Common myeloid progenitor, CD34-positive (primary cell): ENCODE data around the gene PLEKHO2.

Experiments used
- CTCF ChIA-PET: fragments of 350-600 bp; sonication (Branson Sonifier 250); formaldehyde crosslinking; loops from one replicate; lab custom pipeline; 2021; ENCODE audit warnings: antibody characterized with exemption; lab: Charles Lee
- POLR2A ChIA-PET: fragments of 350-600 bp; sonication (Branson Sonifier 250); formaldehyde crosslinking; loops from one replicate; lab custom pipeline; 2021; ENCODE audit warnings: antibody characterized with exemption; lab: Charles Lee
- DNase-seq, 3 donors: peaks; one replicate each; pipeline versions ENCODE4 v3.0.0 to v3.0.0-alpha.2; 2013
- H3K27ac ChIP-seq, 2 experiments: 1 replicate in 1 of 2; 2 replicates in 1 of 2; pipeline ENCODE4 v1.7.0; 2013; ENCODE audit warnings: inconsistent platforms in 2 of 2, low read length in 2 of 2, mild to moderate bottlenecking in 2 of 2, low read depth in 1 of 2, moderate library complexity in 1 of 2; ENCODE audit not compliant: severe bottlenecking in 2 of 2, insufficient read depth in 1 of 2, poor library complexity in 1 of 2
- H3K27me3 ChIP-seq, 5 experiments: replicated peaks in 2 of 5; 1 replicate in 3 of 5; 2 replicates in 2 of 5; pipeline versions ENCODE4 v1.6.1 to v1.7.0; 2013; ENCODE audit warnings: low read length in 4 of 5, mild to moderate bottlenecking in 2 of 5, moderate library complexity in 2 of 5, inconsistent platforms in 1 of 5; ENCODE audit not compliant: insufficient read depth in 5 of 5, control insufficient read depth in 4 of 5
- H3K36me3 ChIP-seq, 4 experiments: 1 replicate in 2 of 4; 2 replicates in 2 of 4; pipeline versions ENCODE4 v1.6.1 to v1.7.0; 2013; ENCODE audit warnings: low read length in 3 of 4, control low read depth in 1 of 4, mild to moderate bottlenecking in 1 of 4; ENCODE audit not compliant: control insufficient read depth in 4 of 4, insufficient read depth in 4 of 4
- H3K4me1 ChIP-seq, 4 experiments: 1 replicate in 3 of 4; 2 replicates in 1 of 4; pipeline versions ENCODE4 v1.6.1 to v1.7.1; 2013; ENCODE audit warnings: low read length in 3 of 4, mild to moderate bottlenecking in 3 of 4, control low read depth in 1 of 4, inconsistent platforms in 1 of 4, moderate library complexity in 1 of 4; ENCODE audit not compliant: control insufficient read depth in 4 of 4, insufficient read depth in 4 of 4; ENCODE audit errors: control extremely low read depth in 1 of 4
- H3K4me3 ChIP-seq, 7 experiments: 1 replicate in 4 of 7; 2 replicates in 3 of 7; pipeline versions ENCODE4 v1.5.1 to v1.7.0; 2013; ENCODE audit warnings: mild to moderate bottlenecking in 7 of 7, low read length in 6 of 7, moderate library complexity in 6 of 7, inconsistent platforms in 2 of 7, low read depth in 2 of 7, control low read depth in 1 of 7; ENCODE audit not compliant: insufficient read depth in 4 of 7, control insufficient read depth in 1 of 7; ENCODE audit errors: extremely low read depth in 1 of 7
- H3K9me3 ChIP-seq, 5 experiments: 1 replicate in 4 of 5; 2 replicates in 1 of 5; pipeline versions ENCODE4 v1.6.1 to v1.7.1; 2013; ENCODE audit warnings: low read length in 4 of 5, mild to moderate bottlenecking in 2 of 5, inconsistent platforms in 1 of 5, low read depth in 1 of 5, moderate library complexity in 1 of 5; ENCODE audit not compliant: control insufficient read depth in 4 of 5, insufficient read depth in 2 of 5; ENCODE audit errors: control extremely low read depth in 1 of 5
- WGBS: methylation state at CpG from one replicate; pipeline ENCODE4 v1.1.5; 2013; ENCODE audit not compliant: insufficient coverage; 5-methylcytosine and 5-hydroxymethylcytosine counted together

Gene PLEKHO2

GRCh38 chr15:64825431-64826294, 16.1 kb upstream of the PLEKHO2 start, which contains the start of gene PIF1:
PIF1 (minus strand) TSS chr15:64825647; CDS start chr15:64824335, 1,312 bp downstream.
- DNase-seq: peak; percentile 98 to 99 (median 99)
- peaks cover 0 to 12% (median 3%) of the 10 kb centered on the region in 4 experiments for H3K36me3 ChIP-seq
- H3K4me3 ChIP-seq: peak within 1 kb of the TSS in 6 of 7 experiments; percentile 58 to 93 (median 68)
- H3K9me3 ChIP-seq: no peaks in the 10 kb centered on the region
- POLR2A ChIA-PET: interaction anchor here (0.6 to 0.8 kb wide), 3 partner anchors 15 to 136 kb away, joined by 3 to 4 read pairs (median 3); no protein-coding TSS in a partner anchor
- WGBS: 2% methylated on average over 28 of the region's 35 CpGs
- H3K4me1 ChIP-seq: peaks cover 2 to 30% (median 27%) of the 10 kb centered on the region in 4 experiments
- CTCF ChIA-PET: interaction anchor here (0.8 to 2.0 kb wide), 3 partner anchors 13 to 81 kb away, joined by 3 to 8 read pairs (median 5); no protein-coding TSS in a partner anchor
- H3K27me3 ChIP-seq: peaks cover 0 to 27% (median 5%) of the 10 kb centered on the region in 5 experiments
- H3K27ac ChIP-seq: peak within 1 kb of the TSS in 1 of 2 experiments; percentile 40

DNA sequence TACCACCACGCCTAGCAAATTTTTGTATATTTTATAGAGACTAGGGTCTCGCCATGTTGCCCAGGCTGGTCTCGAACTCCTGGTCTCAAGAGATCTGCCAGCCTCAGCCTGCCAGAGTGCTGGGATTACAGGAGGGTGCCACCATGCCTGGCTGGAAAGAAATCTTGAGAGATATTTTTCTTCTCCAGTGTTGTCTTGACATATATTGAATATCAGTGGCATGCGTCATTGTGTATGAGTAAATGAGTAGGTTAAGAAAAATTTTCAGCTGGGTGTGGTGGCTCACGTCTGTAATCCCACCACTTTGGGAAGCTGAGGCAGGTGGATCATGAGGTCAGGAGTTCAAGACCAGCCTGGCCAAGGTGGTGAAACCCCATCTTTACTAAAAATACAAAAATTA, 12.7 kb upstream of the PLEKHO2 start:
- WGBS: 100% methylated on average over 2 of the region's 5 CpGs
- H3K4me1 ChIP-seq: peaks cover 2 to 23% (median 20%) of the 10 kb centered on the region in 4 experiments
- H3K27ac ChIP-seq: no peak overlapping the region
- H3K4me3 ChIP-seq: no peak overlapping the region
- ChIA-PET CTCF (interaction anchor here (2.1 kb wide), 1 partner anchor 15 kb away, joined by 4 read pairs; no protein-coding TSS in a partner anchor), POLR2A (no interaction called here)
- H3K36me3 ChIP-seq: no peaks in the 10 kb centered on the region
- peaks cover 0 to 11% (median 2%) of the 10 kb centered on the region in 5 experiments for H3K27me3 ChIP-seq
- H3K9me3 ChIP-seq: no peaks in the 10 kb centered on the region
- no peak for DNase-seq

- no peaks in the 10 kb centered on the region for H3K9me3 ChIP-seq
- peaks cover 7 to 29% (median 17%) of the 10 kb centered on the region in 4 experiments for H3K4me1 ChIP-seq
- ChIA-PET POLR2A (no interaction called here), CTCF (interaction anchor here (0.8 to 0.9 kb wide), 2 partner anchors 54 to 103 kb away, joined by 3 read pairs; no protein-coding TSS in a partner anchor)
- WGBS: 98% methylated on average over 4 of the region's 4 CpGs
- no peak overlapping the region for H3K4me3 ChIP-seq
- DNase-seq: no peak
- no peaks in the 10 kb centered on the region for H3K27me3 ChIP-seq
- H3K27ac ChIP-seq: no peak overlapping the region
- no peaks in the 10 kb centered on the region for H3K36me3 ChIP-seq
Measured at GRCh38 chr15:64833690-64834089, 8.0 kb upstream of the PLEKHO2 start.

- WGBS: 72% methylated on average over 13 of the region's 14 CpGs
- no peak for DNase-seq
- Histone ChIP-seq H3K27me3 (no peaks in the 10 kb centered on the region), H3K4me1 (peaks cover 7 to 51% (median 24%) of the 10 kb centered on the region in 4 experiments), H3K4me3 (peak overlapping the region in 3 of 7 experiments; percentile 29 to 42 (median 40)), H3K36me3 (no peaks in the 10 kb centered on the region), H3K27ac (peak overlapping the region in 1 of 2 experiments; percentile 25), H3K9me3 (no peaks in the 10 kb centered on the region)
- ChIA-PET POLR2A (interaction anchor here (0.6 kb wide), 1 partner anchor 150 kb away, joined by 4 read pairs; no protein-coding TSS in a partner anchor), CTCF (interaction anchor here (1.1 to 2.0 kb wide), 11 partner anchors 9 to 105 kb away, joined by 3 to 17 read pairs (median 5); no protein-coding TSS in a partner anchor)
Measured at GRCh38 chr15:64836023-64836536, 5.6 kb upstream of the PLEKHO2 start.

DNA sequence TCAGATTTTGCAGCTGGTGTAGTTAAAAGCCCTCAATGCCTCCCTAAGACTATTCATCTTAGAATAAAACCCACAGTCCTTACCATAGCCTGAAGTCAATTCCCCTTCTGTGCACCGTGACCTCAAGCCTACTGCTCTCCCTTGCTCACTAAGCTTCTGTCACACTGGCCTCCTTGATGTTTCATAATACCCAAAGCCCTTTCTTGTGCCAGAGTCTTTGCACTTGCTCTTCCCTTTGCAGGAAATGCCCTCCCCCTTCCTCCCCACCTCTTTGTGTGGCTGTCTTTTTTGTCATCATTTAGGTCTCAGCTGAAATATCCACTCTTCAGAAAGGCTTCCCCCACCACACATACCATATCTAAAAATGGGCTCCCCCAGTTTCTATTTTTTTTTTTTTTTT, 4.2 kb upstream of the PLEKHO2 start:
- 8% methylated on average over 1 of the region's 1 CpG for WGBS
- ChIA-PET POLR2A (interaction anchor here (1.0 kb wide), 1 partner anchor 64 kb away, joined by 6 read pairs; no protein-coding TSS in a partner anchor), CTCF (interaction anchor here (0.9 to 2.0 kb wide), 5 partner anchors 10 to 152 kb away, joined by 3 to 5 read pairs (median 5); no protein-coding TSS in a partner anchor)
- Histone ChIP-seq H3K36me3 (no peaks in the 10 kb centered on the region), H3K4me3 (peak overlapping the region in 2 of 7 experiments; percentile 21 to 28), H3K9me3 (no peaks in the 10 kb centered on the region), H3K27ac (no peak overlapping the region), H3K27me3 (no peaks in the 10 kb centered on the region), H3K4me1 (peaks cover 7 to 59% (median 29%) of the 10 kb centered on the region in 4 experiments)
- peak in 2 of 3 donors; percentile 60 to 64 for DNase-seq

DNA sequence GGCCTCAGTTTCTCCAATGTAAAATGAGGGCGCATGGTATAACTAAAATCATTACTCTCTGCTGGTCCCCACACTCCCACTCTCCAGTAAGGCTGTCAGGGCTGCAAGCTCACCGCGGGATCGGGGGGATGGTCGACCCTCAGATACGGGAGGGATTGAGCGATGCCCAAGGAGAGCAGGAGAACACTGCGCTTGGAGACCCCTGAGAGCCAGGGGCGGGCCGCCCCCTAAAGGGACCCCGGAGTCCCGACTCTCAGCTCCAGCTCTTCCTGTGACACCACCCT, 713 bp upstream of the PLEKHO2 start:
- H3K36me3 ChIP-seq: peaks cover 0 to 3% (median under 1%) of the 10 kb centered on the region in 4 experiments
- ChIA-PET CTCF (interaction anchor here (0.7 to 3.7 kb wide), 13 partner anchors 9 to 109 kb away, joined by 3 to 25 read pairs (median 3); partner anchors contain the start of gene ANKDD1A), POLR2A (interaction anchor here (0.7 to 1.4 kb wide), 5 partner anchors 16 to 54 kb away, joined by 3 to 7 read pairs (median 5); partner anchors contain the start of gene PIF1)
- no peak for DNase-seq
- no peaks in the 10 kb centered on the region for H3K9me3 ChIP-seq
- H3K4me3 ChIP-seq: peak overlapping the region; percentile 16 to 87 (median 69)
- no peaks in the 10 kb centered on the region for H3K27me3 ChIP-seq
- peaks cover 18 to 86% (median 61%) of the 10 kb centered on the region in 4 experiments for H3K4me1 ChIP-seq
- 0% methylated on average over 10 of the region's 12 CpGs for WGBS
- H3K27ac ChIP-seq: peak overlapping the region; percentile 15 to 80
